Esophagus muscularis mucosa (tissue), 4 donors: ENCODE measurements around the gene ADAMTSL1. TPM values are rescaled to one million over a fixed set of nuclear protein-coding genes. Genes with fewer than 3 reads are reported as not detected.

Experiments used
- DNase-seq: peaks from one replicate; pipeline ENCODE4 v3.0.0-alpha.2; 2017; ENCODE audit errors: extremely low spot score
- H3K27ac ChIP-seq, 4 donors: fragments of 200-600 bp; sonication (generic); replicated peaks in 1 of 4; 1 replicate in 3 of 4; 2 replicates in 1 of 4; pipeline ENCODE4 v1.5.1; 2016 to 2019; ENCODE audit warnings: mild to moderate bottlenecking in 1 of 4
- H3K27me3 ChIP-seq, 4 donors: fragments of 200-600 bp; sonication (generic); one replicate each; pipeline versions ENCODE4 v1.5.1 to v1.6.0; 2016 to 2019
- H3K36me3 ChIP-seq, 4 donors: fragments of 200-600 bp; sonication (generic); one replicate each; pipeline ENCODE4 v1.5.1; 2016 to 2019
- H3K4me1 ChIP-seq, 4 donors: fragments of 200-600 bp; sonication (generic); one replicate each; pipeline ENCODE4 v1.5.1; 2016 to 2019
- H3K4me3 ChIP-seq, 4 donors: fragments of 200-600 bp; sonication (generic); 1 replicate in 2 of 4; 2 replicates in 2 of 4; pipeline ENCODE4 v1.5.1; 2016 to 2019; ENCODE audit warnings: mild to moderate bottlenecking in 4 of 4, moderate library complexity in 1 of 4
- H3K9me3 ChIP-seq, 4 donors: fragments of 200-600 bp; sonication (generic); 1 replicate in 3 of 4; 2 replicates in 1 of 4; pipeline ENCODE4 v1.5.1; 2016 to 2019
- CTCF ChIP-seq, 3 experiments: fragments of 200-600 bp in 2 of 3; fragments of 450-650 bp in 1 of 3; sonication (generic) in 2 of 3; IDR thresholded peaks; one replicate each; pipeline ENCODE4 v1.5.1; 2017 to 2019; ENCODE audit warnings: antibody characterized with exemption in 3 of 3, mild to moderate bottlenecking in 2 of 3, moderate library complexity in 1 of 3
- EP300 ChIP-seq: sonication (generic); formaldehyde crosslinking; IDR thresholded peaks from one replicate; pipeline ENCODE4 v1.6.1; 2017; ENCODE audit warnings: antibody characterized with exemption
- POLR2A ChIP-seq: fragments of 450-650 bp; IDR thresholded peaks from one replicate; pipeline ENCODE4 v1.6.1; 2017; ENCODE audit warnings: antibody characterized with exemption, moderate library complexity, mild to moderate bottlenecking, low read depth
- POLR2AphosphoS5 ChIP-seq, 2 donors: sonication (generic); formaldehyde crosslinking; IDR thresholded peaks; one replicate each; pipeline ENCODE4 v1.6.1; 2017; ENCODE audit warnings: antibody characterized with exemption in 2 of 2
- WGBS: methylation state at CpG from one replicate; pipeline ENCODE4 v1.1.5; 2018; 5-methylcytosine and 5-hydroxymethylcytosine counted together
- intact Hi-C: fragments of 100-400 bp; cut with DNase I; formaldehyde crosslinking; loops from one replicate; pipeline ENCODE4 v1.15.1; 2023
- total RNA-seq, 4 donors: library from RNA; depleted of rRNA; stranded (reverse); fragments of >200 nt; gene quantifications; one replicate each; pipeline versions ENCODE4 v1.1.0 to v1.2.1, GENCODE V29; 2016

The ADAMTSL1 gene
- total RNA-seq, 4 donors from 2014 or later: 81.7 to 172 (median 145) TPM

GRCh38 chr9:18743971-18744370 lies 270.0 kb downstream of the ADAMTSL1 start:
- H3K27ac ChIP-seq: peak overlapping the region in 3 of 4 donors; percentile 12 to 58 (median 45)
- intact Hi-C loops: no loop called here
- H3K4me3 ChIP-seq: no peak overlapping the region
- DNase-seq: no peak
- 51% methylated on average over 2 of the region's 2 CpGs for WGBS
- H3K36me3 ChIP-seq: no peaks in the 10 kb centered on the region
- peaks cover 8 to 46% (median 40%) of the 10 kb centered on the region in 4 donors for H3K4me1 ChIP-seq
- no peaks in the 10 kb centered on the region for H3K27me3 ChIP-seq
- TF ChIP-seq POLR2AphosphoS5 (IDR thresholded peaks at IDR 0.05) (no peak), EP300 (no peak), CTCF (IDR thresholded peaks at IDR 0.05) (no peak), POLR2A (no peak)
- no peaks in the 10 kb centered on the region for H3K9me3 ChIP-seq

- TF ChIP-seq EP300 (no peak), POLR2A (no peak), POLR2AphosphoS5 (IDR thresholded peaks at IDR 0.05) (no peak), CTCF (IDR thresholded peaks at IDR 0.05) (no peak)
- no peak for DNase-seq
- Histone ChIP-seq H3K4me3 (no peak overlapping the region), H3K9me3 (no peaks in the 10 kb centered on the region), H3K27ac (peak overlapping the region in 2 of 4 donors; percentile 19 to 35), H3K36me3 (no peaks in the 10 kb centered on the region), H3K27me3 (no peaks in the 10 kb centered on the region), H3K4me1 (peaks cover 8 to 46% (median 40%) of the 10 kb centered on the region in 4 donors)
- intact Hi-C loops: no loop called here
- 98% methylated on average over 2 of the region's 2 CpGs for WGBS
Observed at GRCh38 chr9:18745710-18746109, 271.8 kb downstream of the ADAMTSL1 start.

GRCh38 chr9:18746631-18747030 lies 272.7 kb downstream of the ADAMTSL1 start:
- no peaks in the 10 kb centered on the region for H3K36me3 ChIP-seq
- H3K27me3 ChIP-seq: no peaks in the 10 kb centered on the region
- 19% methylated on average over 1 of the region's 1 CpG for WGBS
- no peak for DNase-seq
- H3K27ac ChIP-seq: peak overlapping the region in 2 of 4 donors; percentile 14 to 47
- peaks cover 8 to 46% (median 40%) of the 10 kb centered on the region in 4 donors for H3K4me1 ChIP-seq
- no peak overlapping the region for H3K4me3 ChIP-seq
- TF ChIP-seq POLR2A (no peak), CTCF (IDR thresholded peaks at IDR 0.05) (no peak), EP300 (no peak), POLR2AphosphoS5 (IDR thresholded peaks at IDR 0.05) (no peak)
- intact Hi-C loops: no loop called here
- no peaks in the 10 kb centered on the region for H3K9me3 ChIP-seq

GRCh38 chr9:18747595-18747994 lies 273.6 kb downstream of the ADAMTSL1 start:
- 60% methylated on average over 3 of the region's 3 CpGs for WGBS
- no peak for DNase-seq
- H3K4me3 ChIP-seq: no peak overlapping the region
- H3K36me3 ChIP-seq: no peaks in the 10 kb centered on the region
- H3K27ac ChIP-seq: peak overlapping the region in 3 of 4 donors; percentile 0 to 47 (median 41)
- H3K9me3 ChIP-seq: no peaks in the 10 kb centered on the region
- peaks cover 8 to 46% (median 40%) of the 10 kb centered on the region in 4 donors for H3K4me1 ChIP-seq
- intact Hi-C loops: no loop called here
- H3K27me3 ChIP-seq: no peaks in the 10 kb centered on the region
- TF ChIP-seq POLR2AphosphoS5 (IDR thresholded peaks at IDR 0.05) (peak in 1 of 2 donors; percentile 4), POLR2A (no peak), EP300 (no peak), CTCF (IDR thresholded peaks at IDR 0.05) (no peak)

GRCh38 chr9:18748251-18748701 lies 274.3 kb downstream of the ADAMTSL1 start:
- no peak for DNase-seq
- Histone ChIP-seq H3K36me3 (peaks cover 0 to 3% (median under 1%) of the 10 kb centered on the region in 4 donors), H3K27ac (peak overlapping the region in 1 of 4 donors; percentile 47), H3K4me1 (peaks cover 8 to 42% (median 37%) of the 10 kb centered on the region in 4 donors), H3K4me3 (no peak overlapping the region), H3K27me3 (no peaks in the 10 kb centered on the region), H3K9me3 (no peaks in the 10 kb centered on the region)
- intact Hi-C loops: no loop called here
- TF ChIP-seq POLR2A: no peak
- no peak for TF ChIP-seq POLR2AphosphoS5 (IDR thresholded peaks at IDR 0.05)
- WGBS: 40% methylated on average over 1 of the region's 1 CpG
